ENCODE data around the gene VWA3B.
"Not testable (repeated sequence)": the region's sequence is repeated elsewhere in the genome, so short reads cannot be mapped to it uniquely, and the experiment has no call there.

VWA3B gene

DNA sequence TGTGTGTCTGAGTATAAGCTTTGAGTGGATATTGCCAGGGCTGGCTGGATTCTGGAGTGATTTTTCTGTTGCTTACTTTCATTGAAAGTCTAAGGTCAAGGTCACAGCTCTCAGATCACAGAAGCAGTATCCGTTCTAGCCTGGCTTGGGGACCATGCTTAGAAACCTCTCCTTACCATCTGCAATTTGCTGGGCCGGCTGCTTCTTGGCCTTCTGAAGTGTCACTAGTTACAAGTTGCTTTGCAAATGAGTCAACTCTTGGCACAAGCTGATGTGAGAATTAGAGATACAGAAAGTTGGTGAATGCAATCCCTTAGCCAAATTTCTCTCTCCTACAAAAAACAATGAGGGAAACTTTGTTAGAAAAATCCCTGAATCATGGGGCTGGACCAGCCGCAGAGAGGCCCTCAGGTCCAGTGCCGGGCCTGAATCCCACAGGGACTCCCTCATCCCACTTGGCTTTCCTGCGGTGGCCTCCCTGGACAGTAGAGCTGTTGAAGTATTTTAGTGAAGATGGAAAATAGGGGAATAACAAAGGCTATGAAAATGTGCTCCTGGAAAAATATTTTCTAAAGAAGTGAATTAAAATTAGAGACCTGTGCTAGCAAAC is 166.6 kb downstream of the VWA3B start:
- no peak for DNase-seq

DNA sequence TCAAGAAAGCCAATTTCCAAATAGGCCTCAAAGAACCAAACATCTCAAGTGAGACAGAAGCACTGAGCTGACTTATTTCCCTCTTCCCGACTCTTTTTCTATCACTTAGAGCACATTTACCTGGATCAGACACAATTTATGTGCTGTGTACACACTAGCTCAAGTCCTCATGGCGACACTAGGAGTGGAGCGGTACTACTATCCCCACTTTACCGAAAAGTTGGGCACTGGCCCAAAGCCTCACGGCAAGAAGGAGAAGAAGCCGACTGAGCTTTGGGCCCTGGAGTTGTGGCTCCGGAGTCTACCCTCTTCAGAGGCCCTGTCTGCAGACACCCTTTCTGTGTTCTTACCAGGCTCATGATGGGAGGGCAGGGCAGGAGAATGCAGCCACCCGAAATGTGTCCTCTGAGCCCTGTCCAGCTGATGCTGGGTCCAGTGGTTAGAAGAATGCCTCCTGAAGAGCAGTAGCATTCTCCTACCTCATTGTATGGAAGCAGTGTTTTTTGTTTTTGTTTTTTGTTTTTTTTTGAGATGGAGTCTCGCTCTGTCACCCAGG is 167.6 kb downstream of the VWA3B start:
- DNase-seq: no peak

DNA sequence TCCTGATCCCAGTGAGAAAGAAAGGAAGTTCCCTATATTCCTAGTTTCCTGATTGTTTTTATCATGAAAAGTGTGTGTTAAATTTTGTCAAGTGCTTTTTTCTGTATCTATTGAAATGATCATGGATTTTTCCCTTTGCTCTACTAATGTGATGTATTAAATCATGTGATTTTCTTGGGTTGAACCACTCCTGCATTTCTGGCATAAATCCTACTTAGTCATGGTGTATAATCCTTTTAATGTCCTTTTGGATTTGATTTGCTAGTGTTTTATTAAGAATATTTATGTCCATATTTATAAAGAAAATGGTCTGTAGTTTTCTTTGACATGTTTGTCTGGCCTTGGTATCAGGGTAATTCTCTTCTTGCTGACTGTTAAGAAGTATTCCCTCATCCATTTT is 171.9 kb downstream of the VWA3B start:
- no peak for DNase-seq

DNA sequence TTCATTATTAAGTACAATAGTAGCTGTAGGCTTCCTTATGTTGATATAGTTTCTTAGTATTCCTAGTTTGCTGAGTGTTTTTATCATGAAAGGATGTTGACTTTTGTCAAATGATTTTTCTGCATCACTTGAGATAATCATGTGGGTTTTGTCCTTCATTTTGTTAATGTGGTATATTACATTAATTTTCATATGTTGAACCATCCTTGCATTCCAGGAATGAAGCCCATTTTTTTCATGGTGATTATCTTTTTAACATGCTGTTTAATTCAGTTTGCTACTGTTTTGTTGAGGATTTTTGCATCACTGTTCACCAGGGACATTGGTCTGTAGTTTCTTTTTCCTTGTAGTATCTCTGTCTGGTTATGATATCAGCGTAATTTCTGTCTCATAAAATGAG is 176.4 kb downstream of the VWA3B start:
- no peak for DNase-seq

DNA sequence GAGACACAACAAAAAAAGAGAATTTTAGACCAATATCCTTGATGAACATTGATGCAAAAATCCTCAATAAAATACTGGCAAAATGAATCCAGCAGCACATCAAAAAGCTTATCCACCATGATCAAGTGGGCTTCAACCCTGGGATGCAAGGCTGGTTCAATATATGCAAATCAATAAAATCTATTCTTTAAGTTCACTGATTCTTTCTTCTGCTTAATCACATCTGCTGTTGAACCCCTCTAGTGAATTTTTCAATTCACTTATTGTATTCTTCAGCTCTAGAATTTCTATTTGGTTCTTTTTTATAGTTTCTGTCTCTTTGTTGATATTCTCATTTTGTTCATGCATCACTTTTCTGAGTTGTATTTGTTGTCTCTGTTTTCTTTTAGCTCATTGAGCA is 181.3 kb downstream of the VWA3B start:
- not testable (repeated sequence) for DNase-seq

DNA sequence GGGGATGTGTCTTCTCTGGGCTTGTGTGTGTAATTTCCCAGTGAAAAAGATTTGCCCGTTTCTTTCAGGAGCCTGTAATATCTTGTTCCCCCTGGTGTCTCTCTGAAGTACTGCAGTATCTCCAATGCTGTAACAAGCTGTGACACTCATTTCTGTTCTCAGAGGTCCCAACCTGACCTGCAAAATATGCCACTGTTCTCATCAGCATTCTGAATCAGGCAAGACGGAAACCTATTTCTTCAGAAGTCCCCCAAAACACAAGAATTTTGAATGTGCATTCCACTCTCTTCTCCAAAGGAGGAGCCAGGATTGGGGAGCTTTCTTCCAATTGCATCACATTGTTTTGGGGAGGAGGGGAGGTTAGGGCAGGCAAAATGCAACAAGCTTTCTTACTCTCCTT is 182.3 kb downstream of the VWA3B start:
- DNase-seq: peak; percentile 8

DNA sequence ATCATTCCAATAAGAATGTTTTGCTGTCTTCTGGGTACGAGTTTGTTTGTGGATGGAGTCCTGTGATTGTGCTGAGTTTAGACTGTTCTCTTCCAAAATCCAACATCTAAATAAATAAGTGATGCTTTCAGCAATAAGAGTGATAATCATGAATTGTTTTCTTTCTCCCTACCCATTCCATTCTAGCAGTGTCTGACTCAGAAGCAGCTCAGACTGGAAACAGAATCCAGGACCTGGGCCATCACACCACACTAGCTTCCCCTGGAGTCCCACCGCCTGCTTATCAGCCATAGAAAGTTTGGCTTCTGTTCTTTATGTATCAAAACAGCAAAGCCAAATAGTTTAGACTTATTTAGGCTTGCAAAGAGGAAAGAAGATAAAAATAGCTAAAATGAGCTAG is 182.9 kb downstream of the VWA3B start:
- DNase-seq: no peak

DNA sequence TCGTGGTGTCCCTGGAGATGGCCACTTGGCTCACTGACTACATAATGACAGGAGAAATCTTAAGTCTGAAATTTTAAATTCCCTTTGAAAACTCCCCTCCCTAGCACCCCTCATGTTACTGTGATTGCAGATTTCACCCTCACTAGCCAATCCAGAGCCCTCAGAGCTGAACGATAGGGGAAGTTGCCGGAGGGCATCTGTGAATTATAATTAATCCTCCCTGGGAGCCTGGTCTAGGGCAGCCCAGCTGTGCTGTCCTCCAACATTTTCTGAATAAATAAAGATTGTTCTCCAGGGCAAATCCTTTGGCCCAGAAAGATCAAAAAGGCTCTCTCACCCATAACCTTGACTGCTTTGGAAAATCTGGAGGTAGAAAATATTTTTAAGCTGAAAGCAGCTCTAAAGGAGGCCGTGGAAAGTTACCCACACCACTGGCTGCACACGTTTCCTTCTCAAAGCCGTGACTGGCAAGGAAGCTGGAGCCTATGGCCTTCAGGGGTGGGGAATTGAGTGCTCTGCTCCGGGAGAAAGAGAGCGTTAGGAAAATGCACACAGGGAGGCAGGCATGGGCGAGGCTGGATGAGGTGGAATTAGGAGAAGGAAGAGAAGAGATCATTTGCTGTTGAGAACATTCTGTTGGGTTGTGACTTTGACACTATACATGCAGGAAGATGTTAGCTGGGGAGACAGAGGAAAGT is 190.3 kb downstream of the VWA3B start:
- DNase-seq: no peak

DNA sequence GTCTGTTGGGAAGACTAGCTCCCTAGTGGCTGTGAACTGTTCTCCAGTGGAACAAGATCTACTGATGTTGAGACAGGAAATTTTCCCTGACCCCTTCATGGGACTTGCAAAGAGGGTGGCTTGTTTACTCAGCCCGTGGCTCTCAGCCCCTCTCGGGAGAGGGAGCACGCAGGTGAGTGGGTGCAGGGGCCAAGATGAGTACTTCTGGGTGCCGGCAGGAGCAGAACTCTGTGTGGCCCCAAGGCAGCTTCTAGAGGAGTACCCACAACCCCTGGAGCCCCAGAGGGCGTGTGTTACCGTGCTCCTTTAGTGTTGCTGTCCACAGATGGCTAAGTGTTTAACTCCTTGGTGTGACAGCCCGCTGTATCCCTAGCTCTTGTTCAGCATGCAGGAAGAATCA is 191.1 kb downstream of the VWA3B start:
- DNase-seq: no peak

DNA sequence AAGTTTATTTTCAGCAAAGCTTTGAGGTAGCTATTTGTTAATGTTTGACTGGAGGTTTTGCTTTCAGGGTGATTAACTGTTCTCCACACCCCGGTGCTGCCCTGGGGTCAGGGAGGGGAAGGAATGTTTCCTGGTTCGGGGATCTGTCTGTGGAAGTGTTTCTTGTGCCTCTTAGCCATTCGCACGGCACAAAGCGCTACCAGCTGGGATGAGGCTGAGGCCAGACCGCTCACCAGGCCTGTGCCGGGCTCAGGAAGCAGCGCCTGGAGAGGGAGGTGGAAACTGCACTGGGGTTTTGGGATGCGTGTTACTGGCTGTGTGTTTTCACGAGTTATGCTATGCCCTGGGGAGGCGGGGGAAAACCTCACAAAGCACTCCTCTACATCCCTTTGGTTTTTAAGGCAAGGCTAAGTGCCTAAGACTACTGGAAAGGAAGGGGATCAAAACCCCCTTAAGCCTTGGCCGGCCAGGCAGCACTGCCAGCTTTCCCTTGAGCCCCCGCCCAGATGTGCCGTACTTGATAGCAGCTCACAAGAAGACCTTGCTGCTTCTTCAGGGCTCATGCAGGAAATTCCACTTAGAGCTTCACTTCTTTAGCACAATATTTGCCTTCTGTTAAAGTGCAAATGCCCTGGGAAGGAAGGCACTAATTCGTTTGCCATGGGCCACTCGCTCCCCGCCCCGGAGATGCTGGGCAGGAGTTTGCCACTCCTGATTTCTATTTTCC is 193.6 kb downstream of the VWA3B start:
- no peak for DNase-seq

DNA sequence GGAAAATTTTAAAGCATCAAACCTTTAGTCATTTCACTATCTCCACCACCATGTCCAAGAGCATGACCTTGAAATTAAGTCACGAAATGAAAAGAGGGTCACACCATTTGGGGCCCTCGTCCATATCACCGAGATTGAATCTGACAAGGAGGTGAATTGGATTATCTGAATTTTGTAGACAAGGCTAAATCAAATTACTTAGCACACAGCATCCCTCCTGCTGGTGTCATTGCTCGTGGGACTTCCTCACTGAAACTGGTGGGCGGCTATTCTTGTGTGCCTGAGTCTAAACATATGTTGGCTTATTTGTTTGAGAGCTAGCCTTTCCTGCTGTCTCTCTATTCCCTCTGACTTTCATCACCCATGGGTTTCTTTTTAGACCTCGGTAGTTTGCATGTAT is 194.6 kb downstream of the VWA3B start:
- DNase-seq: no peak

DNA sequence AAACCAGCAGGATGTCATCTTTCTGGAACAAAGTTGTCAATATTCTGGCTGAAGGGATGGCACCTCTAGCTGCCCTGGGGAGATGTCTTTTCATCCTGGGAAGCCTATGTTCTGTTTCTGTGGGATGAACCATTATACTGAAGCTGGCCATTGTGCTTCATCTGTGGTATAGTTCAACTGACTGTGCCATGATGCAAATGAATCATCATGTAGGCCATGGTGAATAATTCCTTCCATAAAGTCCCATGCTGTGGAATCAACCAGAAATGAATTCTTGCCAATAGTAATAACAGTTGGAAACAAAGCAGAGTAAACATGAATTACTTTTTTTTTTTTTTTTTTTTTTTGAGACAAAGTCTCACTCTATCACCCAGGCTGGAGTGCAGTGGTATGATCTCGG is 195.1 kb downstream of the VWA3B start:
- DNase-seq: no peak

DNA sequence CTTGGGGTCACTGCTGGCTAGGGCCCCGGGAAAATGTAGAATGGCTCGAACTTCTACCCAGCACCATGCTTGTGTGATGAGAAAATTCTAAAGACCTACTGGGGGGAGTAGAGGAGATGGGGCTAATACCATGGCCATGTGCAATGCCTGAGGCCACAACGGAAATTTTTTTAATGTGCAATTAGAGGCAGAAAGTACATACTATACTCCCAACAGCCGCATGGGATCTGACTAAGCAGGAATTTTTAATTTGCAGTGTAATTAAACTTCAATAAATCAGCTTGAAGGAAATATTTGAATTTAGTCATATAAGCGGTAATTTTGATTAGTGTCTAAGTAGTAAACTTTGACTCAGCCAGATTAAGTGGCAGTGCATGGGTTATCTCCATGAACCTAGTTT is 206.1 kb downstream of the VWA3B start:
- DNase-seq: no peak

DNA sequence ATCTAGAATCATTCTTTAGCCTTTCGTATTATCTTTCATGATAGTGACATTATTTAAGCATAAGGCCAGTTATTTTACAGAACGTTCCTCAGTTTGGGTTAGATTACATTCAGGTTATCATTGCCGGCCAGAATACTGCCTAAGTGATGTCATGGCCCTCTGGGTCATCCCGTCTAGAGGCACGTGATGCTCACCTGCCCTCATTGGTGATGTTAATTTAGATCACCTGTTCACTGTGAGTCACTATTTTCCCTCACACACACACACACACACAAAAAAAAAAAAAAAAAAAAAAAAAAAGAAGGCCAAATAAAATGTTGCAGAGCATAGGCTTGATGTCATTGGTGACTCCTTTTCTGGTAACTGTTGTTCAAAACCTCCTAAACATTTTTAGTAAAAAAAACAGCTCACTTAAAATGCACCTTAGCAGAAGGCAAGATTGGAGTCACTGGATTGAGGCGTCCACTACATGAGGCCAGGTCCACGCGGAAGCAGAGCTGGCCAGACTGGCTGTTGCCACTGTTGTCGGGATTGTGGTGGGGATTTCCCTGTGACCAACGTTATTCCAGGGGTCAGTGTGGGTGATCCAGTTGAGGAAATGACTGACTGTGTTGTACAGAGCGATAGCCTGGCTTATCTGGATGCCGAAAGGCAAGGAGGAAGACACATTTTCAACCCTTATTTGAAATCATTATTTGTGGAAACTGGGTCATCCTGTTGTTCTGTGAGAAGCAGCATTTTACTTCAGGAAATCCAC is 207.1 kb downstream of the VWA3B start:
- DNase-seq: no peak

DNA sequence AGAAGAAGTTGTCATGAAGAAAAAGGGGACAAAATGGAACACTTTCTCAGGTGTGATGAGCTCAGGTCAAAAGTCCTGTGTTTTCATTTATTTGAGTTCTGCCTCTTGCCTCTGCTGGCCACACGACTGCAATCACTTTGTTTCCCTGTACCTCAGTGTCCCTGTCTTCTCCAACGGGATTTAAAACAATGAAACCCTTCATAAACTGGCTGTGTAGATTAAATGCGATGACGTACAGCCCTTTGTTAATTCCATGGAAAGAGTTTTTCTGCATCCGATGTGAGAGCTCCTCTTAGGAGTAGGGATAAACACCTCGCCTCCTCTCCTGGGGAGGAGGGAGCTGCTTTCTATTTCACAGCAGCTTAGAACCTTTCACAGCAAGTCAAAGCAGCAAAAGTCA is 207.7 kb downstream of the VWA3B start:
- no peak for DNase-seq

DNA sequence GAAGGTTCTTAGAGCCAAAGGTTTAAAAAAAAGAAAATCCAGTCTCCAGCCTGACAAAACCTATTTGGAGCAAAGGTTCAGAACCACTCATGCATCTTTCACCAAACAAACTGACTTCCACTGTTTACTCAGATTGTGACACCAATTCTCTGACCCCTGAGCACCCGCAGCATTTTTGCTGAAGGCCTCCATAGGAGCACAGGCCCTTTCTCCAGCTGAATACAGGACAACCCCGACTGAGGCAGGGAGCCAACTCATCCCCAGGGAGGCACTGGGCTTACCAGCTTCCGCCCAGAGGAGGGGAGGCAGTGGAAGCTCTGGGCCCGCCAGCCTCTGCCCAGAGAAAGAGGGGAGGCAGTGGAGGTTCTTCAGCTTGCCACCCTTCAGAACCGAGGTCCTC is 208.3 kb downstream of the VWA3B start:
- no peak for DNase-seq

DNA sequence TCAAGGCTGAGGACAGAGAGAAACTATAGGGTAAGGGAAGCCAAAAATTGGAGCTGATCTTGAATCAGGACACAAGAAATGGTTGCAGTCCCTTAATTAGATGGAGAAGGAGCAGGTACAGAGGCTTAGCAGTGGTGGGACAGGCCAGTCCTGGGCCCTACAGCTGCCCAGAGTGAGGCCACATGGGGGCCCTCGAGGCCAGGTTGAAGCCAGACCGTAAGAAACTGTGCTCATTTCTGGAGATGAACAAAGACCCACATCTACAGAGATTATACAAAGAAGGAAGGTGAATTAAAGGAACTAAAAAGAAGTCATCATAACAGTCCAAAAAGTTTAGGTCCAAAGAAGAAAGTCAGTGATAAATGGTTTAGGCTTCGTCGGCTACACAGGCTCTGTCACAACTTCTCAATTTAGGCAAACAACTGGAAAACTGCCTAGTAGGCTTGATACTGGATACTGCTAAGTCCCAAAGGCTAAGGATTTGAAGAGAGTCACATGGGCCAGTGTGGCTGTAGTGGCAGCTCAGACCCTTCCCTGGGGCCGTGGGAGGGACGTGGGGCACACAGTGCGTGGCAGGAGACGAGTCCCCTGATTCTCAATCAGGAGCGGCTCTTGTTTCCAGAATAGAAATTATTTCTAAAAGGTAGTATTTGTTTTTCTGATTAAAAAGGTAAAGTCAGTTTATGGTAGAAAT is 208.9 kb downstream of the VWA3B start:
- DNase-seq: no peak

DNA sequence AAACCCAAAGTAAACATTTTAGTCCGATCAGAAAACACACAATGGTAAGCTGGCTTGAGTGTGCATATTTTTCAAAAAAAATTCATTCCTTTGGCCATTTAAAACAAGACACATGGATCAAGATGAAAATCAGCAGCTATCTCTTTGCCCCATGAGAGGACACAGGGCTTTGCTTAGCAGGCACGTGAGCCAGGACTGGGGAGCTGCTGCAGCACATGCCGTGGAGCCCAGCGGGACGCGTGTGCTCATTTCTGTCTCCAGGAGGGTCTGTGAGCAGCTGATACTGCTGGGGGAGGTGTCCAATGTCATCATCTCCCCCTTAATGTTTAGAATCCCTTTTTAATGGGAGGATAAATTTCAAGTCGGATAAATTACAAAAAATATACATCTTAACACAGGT is 209.5 kb downstream of the VWA3B start:
- DNase-seq: no peak

DNA sequence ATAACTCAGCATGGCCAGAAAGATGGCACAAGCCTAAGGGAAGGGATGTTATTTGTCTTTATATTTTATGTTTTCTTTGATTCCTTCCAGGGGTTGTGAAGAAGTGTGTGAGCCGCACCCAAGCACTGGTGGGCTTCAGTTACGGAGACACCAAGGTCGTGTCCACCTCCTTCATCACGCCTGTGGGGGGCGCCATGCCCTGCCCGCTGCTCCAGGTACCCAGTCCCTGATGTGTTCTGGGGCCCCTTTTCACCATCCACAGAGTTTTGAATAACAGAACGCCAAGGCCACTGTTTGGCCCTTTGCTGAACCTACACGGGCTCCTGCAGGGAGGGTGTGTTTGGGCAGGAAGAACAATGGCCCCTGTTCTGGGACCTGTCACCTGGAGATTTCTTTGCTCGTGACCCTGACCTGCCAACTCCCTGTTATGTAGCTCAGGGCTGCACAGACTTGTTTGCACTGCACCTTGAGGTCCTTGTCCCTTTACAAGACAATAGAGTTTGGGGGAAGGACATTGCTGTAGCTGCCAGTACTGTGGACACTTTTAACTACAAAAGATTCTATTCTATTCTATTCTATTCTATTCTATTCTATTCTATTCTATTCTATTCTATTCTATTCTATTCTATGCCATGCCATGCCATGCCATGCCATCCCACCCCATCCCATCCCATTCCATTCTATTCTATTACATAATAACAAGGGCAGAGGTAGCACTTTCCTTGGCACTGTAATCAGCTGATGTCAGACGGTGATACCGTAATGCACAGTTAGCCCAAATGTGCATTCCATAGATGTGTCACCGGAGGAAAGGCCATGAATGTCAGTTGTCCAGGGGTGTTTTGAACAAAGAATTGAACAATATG is 211.1 kb downstream of the VWA3B start:
- DNase-seq: no peak

DNA sequence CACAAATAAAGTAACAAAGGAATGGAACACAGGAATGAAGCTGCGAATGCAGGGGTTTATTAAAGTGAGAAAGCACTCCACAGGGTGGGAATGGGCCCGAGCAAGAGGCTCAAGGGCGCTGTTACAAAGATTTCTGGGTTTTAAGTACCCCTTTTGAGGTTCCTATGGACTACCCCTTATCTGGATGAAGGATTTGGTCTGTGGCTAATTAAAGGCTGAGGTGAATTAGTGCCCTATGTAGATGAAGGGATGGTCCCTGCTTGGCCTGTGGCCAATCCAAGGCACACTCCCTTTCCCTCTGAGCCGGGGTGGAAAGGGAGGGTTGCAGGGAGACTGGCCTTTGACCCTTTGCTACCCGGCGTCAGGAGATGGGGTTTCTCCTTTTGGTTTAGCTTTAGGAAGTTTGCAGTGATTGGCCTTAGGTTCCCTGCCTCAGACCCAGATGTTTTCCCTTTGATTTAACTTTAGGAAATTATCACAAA is 211.8 kb downstream of the VWA3B start:
- no peak for DNase-seq

DNA sequence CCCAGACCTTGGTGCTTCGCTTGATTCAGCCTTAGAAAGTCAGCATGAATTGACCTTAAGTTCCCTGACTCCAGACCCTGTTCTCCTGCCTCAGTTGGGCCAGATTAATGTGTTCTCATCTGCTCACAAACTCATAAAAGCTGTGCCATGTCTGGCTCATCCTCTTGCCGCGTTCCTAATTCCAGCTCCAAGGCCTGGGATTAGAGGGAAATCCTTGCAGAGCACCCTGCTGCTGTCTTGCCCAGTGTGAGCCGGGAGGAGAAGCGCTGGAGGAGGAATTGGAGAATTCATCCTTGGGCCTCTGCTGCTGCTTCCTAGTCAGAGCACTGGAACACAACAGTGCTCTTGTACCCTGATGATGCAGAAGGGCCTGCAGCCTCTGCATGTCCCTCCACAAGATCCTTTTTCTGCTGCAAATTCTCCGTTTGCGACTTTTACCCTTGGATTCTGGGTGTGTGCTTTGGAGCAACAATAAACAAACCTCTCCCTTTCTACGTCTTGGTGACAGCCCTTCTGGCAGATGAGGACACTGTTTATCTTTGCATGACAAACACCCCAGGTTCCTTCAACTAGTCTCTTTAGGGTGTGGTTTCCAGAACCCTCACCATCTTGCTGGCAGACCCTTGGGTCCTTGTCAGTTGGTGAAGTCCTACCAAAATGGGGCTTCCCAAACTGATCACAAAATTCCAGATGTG is 212.4 kb downstream of the VWA3B start:
- no peak for DNase-seq

Measured in SHP77 treated with DMSO at 0.1 percent for 48 hours (cell line).